Loucy (cell line): Measurements from ENCODE around the gene SDK1.

Source experiments
- H2AFZ ChIP-seq: fragments of 200-600 bp; sonication (generic); 2 replicates; pipeline ENCODE4 v1.6.0; 2016; ENCODE audit warnings: antibody characterized with exemption, mild to moderate bottlenecking, low read length, moderate library complexity
- H3F3A ChIP-seq: fragments of 200-600 bp; 2 replicates; pipeline ENCODE4 v1.6.0; 2016; ENCODE audit warnings: antibody characterized with exemption, low read depth, mild to moderate bottlenecking
- H3K27me3 ChIP-seq: fragments of 200-600 bp; sonication (generic); 2 replicates; pipeline ENCODE4 v1.6.1; 2014; ENCODE audit warnings: low read length, mild to moderate bottlenecking; ENCODE audit not compliant: insufficient read depth, poor library complexity, severe bottlenecking
- H3K36me3 ChIP-seq: fragments of 200-600 bp; sonication (generic); 2 replicates; pipeline ENCODE4 v1.6.1; 2016; ENCODE audit warnings: low read length; ENCODE audit not compliant: insufficient read depth
- H3K4me1 ChIP-seq: fragments of 200-600 bp; sonication (generic); 2 replicates; pipeline ENCODE4 v1.5.1; 2014; ENCODE audit warnings: low read length, mild to moderate bottlenecking; ENCODE audit not compliant: insufficient read depth, poor library complexity, severe bottlenecking
- H3K4me2 ChIP-seq: fragments of 200-600 bp; sonication (generic); 2 replicates; pipeline ENCODE4 v1.6.0; 2014; ENCODE audit warnings: antibody characterized with exemption, low read length, low read depth, mild to moderate bottlenecking; ENCODE audit not compliant: poor library complexity, severe bottlenecking
- H3K4me3 ChIP-seq: fragments of 200-600 bp; sonication (generic); 2 replicates; pipeline ENCODE4 v1.5.1; 2014; ENCODE audit warnings: low read length, mild to moderate bottlenecking, mixed read lengths; ENCODE audit not compliant: poor library complexity, severe bottlenecking
- H3K79me2 ChIP-seq: fragments of 200-600 bp; sonication (generic); 2 replicates; pipeline ENCODE4 v1.6.1; 2014; ENCODE audit warnings: low read length; ENCODE audit not compliant: insufficient read depth
- H3K9ac ChIP-seq: fragments of 200-600 bp; sonication (generic); 2 replicates; pipeline ENCODE4 v1.6.0; 2014; ENCODE audit warnings: mild to moderate bottlenecking, low read depth, low read length, moderate library complexity; ENCODE audit not compliant: poor library complexity, severe bottlenecking
- H3K9me2 ChIP-seq: fragments of 200-600 bp; sonication (generic); replicated peaks from 2 replicates; pipeline ENCODE4 v1.6.1; 2016; ENCODE audit warnings: low read depth, low read length, mixed read lengths
- H3K9me3 ChIP-seq: fragments of 200-600 bp; sonication (generic); 2 replicates; pipeline ENCODE4 v1.6.1; 2014; ENCODE audit warnings: mild to moderate bottlenecking, antibody characterized with exemption, low read length, low read depth; ENCODE audit not compliant: insufficient read depth
- H4K20me1 ChIP-seq: fragments of 200-600 bp; sonication (generic); 2 replicates; pipeline ENCODE4 v1.6.0; 2014; ENCODE audit warnings: antibody characterized with exemption, low read length, mild to moderate bottlenecking; ENCODE audit not compliant: insufficient read depth, poor library complexity, severe bottlenecking
- CTCF ChIP-seq: fragments of 200-600 bp; sonication (generic); conservative IDR thresholded peaks from 2 replicates; pipeline ENCODE4 v1.5.1; 2014; ENCODE audit warnings: mild to moderate bottlenecking, antibody characterized with exemption, low read length
- EZH2phosphoT487 ChIP-seq: fragments of 200-600 bp; IDR thresholded peaks from 2 replicates; pipeline ENCODE4 v1.6.1; 2018; ENCODE audit warnings: antibody characterized with exemption, mild to moderate bottlenecking, moderate library complexity, borderline replicate concordance

SDK1 gene

GRCh38 chr7:3969286-3969685 is 668.2 kb downstream of the SDK1 start:
- no peak overlapping the region for H2AFZ ChIP-seq
- no peaks in the 10 kb centered on the region for H3K36me3 ChIP-seq
- H3K9me3 ChIP-seq, result no peaks in the 10 kb centered on the region
- H3K4me1 ChIP-seq, result no peaks in the 10 kb centered on the region
- no peaks in the 10 kb centered on the region for H3K79me2 ChIP-seq
- no peaks in the 10 kb centered on the region for H3K9me2 ChIP-seq
- TF ChIP-seq EZH2phosphoT487, result no peak
- no peak for TF ChIP-seq CTCF
- H3K4me2 ChIP-seq, result no peak overlapping the region
- no peaks in the 10 kb centered on the region for H4K20me1 ChIP-seq
- no peaks in the 10 kb centered on the region for H3K27me3 ChIP-seq
- H3K9ac ChIP-seq, result no peak overlapping the region
- no peak overlapping the region for H3K4me3 ChIP-seq
- H3F3A ChIP-seq, result no peaks in the 10 kb centered on the region

GRCh38 chr7:3971323-3971722 is 670.3 kb downstream of the SDK1 start:
- no peaks in the 10 kb centered on the region for H4K20me1 ChIP-seq
- H3K4me2 ChIP-seq, result no peak overlapping the region
- peaks cover 5% of the 10 kb centered on the region; the same call in 1 of the 2 replicates for H3K9me3 ChIP-seq
- H3K9me2 ChIP-seq, result no peaks in the 10 kb centered on the region
- no peaks in the 10 kb centered on the region for H3K4me1 ChIP-seq
- no peak overlapping the region for H3K9ac ChIP-seq
- H3K36me3 ChIP-seq, result no peaks in the 10 kb centered on the region
- H3K4me3 ChIP-seq, result no peak overlapping the region
- no peak for TF ChIP-seq CTCF
- TF ChIP-seq EZH2phosphoT487, result no peak
- no peak overlapping the region for H2AFZ ChIP-seq
- no peaks in the 10 kb centered on the region for H3F3A ChIP-seq
- H3K79me2 ChIP-seq, result no peaks in the 10 kb centered on the region
- H3K27me3 ChIP-seq, result no peaks in the 10 kb centered on the region

- Histone ChIP-seq H3K4me1 (no peaks in the 10 kb centered on the region), H3K27me3 (no peaks in the 10 kb centered on the region), H3K9me2 (no peaks in the 10 kb centered on the region), H2AFZ (no peak overlapping the region), H4K20me1 (no peaks in the 10 kb centered on the region), H3K4me2 (no peak overlapping the region), H3K4me3 (no peak overlapping the region), H3K9ac (no peak overlapping the region), H3K9me3 (peaks cover 5% of the 10 kb centered on the region; the same call in 1 of the 2 replicates), H3F3A (no peaks in the 10 kb centered on the region), H3K36me3 (no peaks in the 10 kb centered on the region), H3K79me2 (no peaks in the 10 kb centered on the region)
- TF ChIP-seq EZH2phosphoT487, result no peak
- no peak for TF ChIP-seq CTCF
Observed at GRCh38 chr7:3973264-3973663, 672.2 kb downstream of the SDK1 start.
